Neural progenitor cell (in vitro differentiated cells): Measurements from ENCODE around the gene SBF2. TPM values are rescaled to one million over a fixed set of nuclear protein-coding genes. Genes with fewer than 3 reads are reported as not detected.

Experiments used
- DNase-seq: peaks from one replicate; pipeline ENCODE4 v3.0.0-alpha.2; 2016; ENCODE audit warnings: low spot score
- H2AFZ ChIP-seq: fragments of 200-600 bp; sonication (generic); replicated peaks from 2 replicates; pipeline ENCODE4 v1.6.1; 2016; ENCODE audit warnings: antibody characterized with exemption
- H3F3A ChIP-seq: fragments of 200-600 bp; sonication (generic); 2 replicates; pipeline ENCODE4 v1.6.1; 2016; ENCODE audit warnings: antibody characterized with exemption, low read depth
- H3K27ac ChIP-seq: fragments of 200-600 bp; sonication (generic); 2 replicates; pipeline ENCODE4 v1.5.1; 2016; ENCODE audit warnings: mild to moderate bottlenecking
- H3K27me3 ChIP-seq: fragments of 200-600 bp; sonication (generic); 2 replicates; pipeline ENCODE4 v1.6.1; 2016; ENCODE audit warnings: mild to moderate bottlenecking, moderate library complexity
- H3K36me3 ChIP-seq: fragments of 200-600 bp; sonication (generic); 2 replicates; pipeline ENCODE4 v1.5.1; 2016
- H3K4me1 ChIP-seq: fragments of 200-600 bp; sonication (generic); 2 replicates; pipeline ENCODE4 v1.6.1; 2016; ENCODE audit warnings: mixed run types
- H3K4me2 ChIP-seq: fragments of 200-600 bp; sonication (generic); 2 replicates; pipeline ENCODE4 v1.6.1; 2016
- H3K4me3 ChIP-seq: fragments of 200-600 bp; sonication (generic); 2 replicates; pipeline ENCODE4 v1.5.1; 2016
- H3K79me2 ChIP-seq: fragments of 200-600 bp; sonication (generic); 2 replicates; pipeline ENCODE4 v1.6.1; 2016; ENCODE audit warnings: low read depth
- H3K9ac ChIP-seq: fragments of 200-600 bp; sonication (generic); 2 replicates; pipeline ENCODE4 v1.6.1; 2016
- H3K9me3 ChIP-seq: fragments of 200-600 bp; sonication (generic); 2 replicates; pipeline ENCODE4 v1.5.1; 2016; ENCODE audit warnings: low read depth
- H4K20me1 ChIP-seq: fragments of 200-600 bp; sonication (generic); 2 replicates; pipeline ENCODE4 v1.6.1; 2016; ENCODE audit warnings: low read depth
- H3K27ac Mint-ChIP-seq: 3 replicates; pipeline ENCODE4 v1.8.0; 2021; ENCODE audit warnings: mixed read lengths
- H3K27me3 Mint-ChIP-seq: 2 replicates; pipeline ENCODE4 v1.8.0; 2022; ENCODE audit warnings: low read depth, mild to moderate bottlenecking, inconsistent platforms, moderate library complexity, mixed read lengths; ENCODE audit not compliant: insufficient read depth
- H3K36me3 Mint-ChIP-seq: 3 replicates; pipeline ENCODE4 v1.8.0; 2021; ENCODE audit warnings: mixed read lengths
- H3K4me1 Mint-ChIP-seq: 3 replicates; pipeline ENCODE4 v1.8.0; 2021; ENCODE audit warnings: mixed read lengths
- H3K4me3 Mint-ChIP-seq: 3 replicates; pipeline ENCODE4 v1.8.0; 2021; ENCODE audit warnings: mild to moderate bottlenecking, moderate library complexity, mixed read lengths
- H3K9me3 Mint-ChIP-seq: 3 replicates; pipeline ENCODE4 v1.8.0; 2020; ENCODE audit warnings: mixed read lengths
- EZH2 ChIP-seq: fragments of 200-600 bp; sonication (generic); IDR thresholded peaks from 2 replicates; pipeline ENCODE4 v1.6.1; 2017; ENCODE audit warnings: antibody characterized with exemption, mild to moderate bottlenecking, moderate library complexity
- EZH2phosphoT487 ChIP-seq: fragments of 200-600 bp; sonication (generic); IDR thresholded peaks from 2 replicates; pipeline ENCODE4 v1.6.1; 2017; ENCODE audit warnings: antibody characterized with exemption
- total RNA-seq: library from RNA; depleted of rRNA; stranded (reverse); fragments of >200 nt; gene quantifications from 2 replicates; pipeline ENCODE4 v1.2.3, GENCODE V29; 2015; ENCODE audit warnings: low replicate concordance
- TF ChIP-seq, protein P1 (sequence below): fragments of 200-600 bp; sonication (generic); IDR thresholded peaks from 2 replicates; pipeline ENCODE4 v1.5.1; 2017; ENCODE audit warnings: antibody characterized with exemption, mild to moderate bottlenecking

The SBF2 gene
- total RNA-seq, 1 donor from 2014 or later: 48.2 TPM

DNA sequence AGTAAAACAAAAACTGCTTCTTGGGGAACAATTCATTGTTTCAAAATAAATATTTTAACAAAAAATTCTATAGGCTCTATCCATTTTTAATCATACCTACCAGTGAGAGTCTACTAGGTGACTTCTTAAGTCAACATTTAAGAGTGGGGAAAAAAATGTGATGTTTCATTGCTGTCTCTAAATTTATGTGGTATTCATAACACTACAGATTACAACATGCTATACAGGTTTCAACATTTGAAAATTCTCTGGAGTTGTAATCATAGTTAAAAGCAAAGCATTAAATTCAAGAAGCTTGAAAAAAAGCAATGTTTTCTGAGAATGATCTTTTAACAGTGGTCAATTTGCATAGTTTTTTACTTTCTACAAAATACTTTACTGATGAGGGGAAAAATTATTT, 18.3 kb downstream of the SBF2 start:
- Mint-ChIP-seq H3K4me1 (peaks cover 6% of the 10 kb centered on the region), H3K4me3 (no peak overlapping the region), H3K27me3 (peaks cover 3% of the 10 kb centered on the region), H3K27ac (no peak overlapping the region), H3K36me3 (peaks cover 4% of the 10 kb centered on the region), H3K9me3 (peaks cover 6% of the 10 kb centered on the region)
- Histone ChIP-seq H3K4me3 (no peak overlapping the region), H3K36me3 (no peaks in the 10 kb centered on the region), H3K79me2 (peaks cover 2% of the 10 kb centered on the region), H3K27me3 (no peaks in the 10 kb centered on the region), H3K27ac (no peak overlapping the region), H3K9ac (no peak overlapping the region), H3K9me3 (no peaks in the 10 kb centered on the region), H3K4me2 (no peak overlapping the region), H3F3A (no peaks in the 10 kb centered on the region), H3K4me1 (peaks cover 21% of the 10 kb centered on the region), H2AFZ (no peak overlapping the region), H4K20me1 (no peaks in the 10 kb centered on the region)
- DNase-seq: no peak
- TF ChIP-seq EZH2phosphoT487 (no peak), EZH2 (no peak)
- TF ChIP-seq, protein P1, sequence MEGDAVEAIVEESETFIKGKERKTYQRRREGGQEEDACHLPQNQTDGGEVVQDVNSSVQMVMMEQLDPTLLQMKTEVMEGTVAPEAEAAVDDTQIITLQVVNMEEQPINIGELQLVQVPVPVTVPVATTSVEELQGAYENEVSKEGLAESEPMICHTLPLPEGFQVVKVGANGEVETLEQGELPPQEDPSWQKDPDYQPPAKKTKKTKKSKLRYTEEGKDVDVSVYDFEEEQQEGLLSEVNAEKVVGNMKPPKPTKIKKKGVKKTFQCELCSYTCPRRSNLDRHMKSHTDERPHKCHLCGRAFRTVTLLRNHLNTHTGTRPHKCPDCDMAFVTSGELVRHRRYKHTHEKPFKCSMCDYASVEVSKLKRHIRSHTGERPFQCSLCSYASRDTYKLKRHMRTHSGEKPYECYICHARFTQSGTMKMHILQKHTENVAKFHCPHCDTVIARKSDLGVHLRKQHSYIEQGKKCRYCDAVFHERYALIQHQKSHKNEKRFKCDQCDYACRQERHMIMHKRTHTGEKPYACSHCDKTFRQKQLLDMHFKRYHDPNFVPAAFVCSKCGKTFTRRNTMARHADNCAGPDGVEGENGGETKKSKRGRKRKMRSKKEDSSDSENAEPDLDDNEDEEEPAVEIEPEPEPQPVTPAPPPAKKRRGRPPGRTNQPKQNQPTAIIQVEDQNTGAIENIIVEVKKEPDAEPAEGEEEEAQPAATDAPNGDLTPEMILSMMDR: no peak

DNA sequence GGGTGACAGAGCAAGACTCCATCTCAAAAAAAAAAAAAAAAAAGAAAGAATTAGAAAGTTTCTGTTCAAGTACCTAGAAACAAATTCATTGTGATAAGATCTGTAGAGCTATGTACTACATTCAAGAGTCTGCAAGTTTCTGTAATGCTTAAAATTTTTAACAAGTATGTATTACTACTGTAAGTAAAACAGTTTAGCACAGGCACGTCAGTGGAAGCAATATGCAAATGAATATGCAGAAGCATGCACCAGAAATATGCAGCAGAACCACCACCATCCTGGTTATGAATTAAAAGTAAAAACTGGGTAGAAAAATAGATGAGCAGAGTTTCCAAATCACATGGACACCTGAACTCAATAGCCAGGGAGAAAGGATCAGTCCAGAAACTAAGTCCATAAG, 19.3 kb downstream of the SBF2 start:
- Mint-ChIP-seq H3K4me3 (no peak overlapping the region), H3K4me1 (peaks cover 6% of the 10 kb centered on the region), H3K36me3 (no peaks in the 10 kb centered on the region), H3K27ac (no peak overlapping the region), H3K9me3 (peaks cover 2% of the 10 kb centered on the region), H3K27me3 (peaks cover 3% of the 10 kb centered on the region)
- H3K9me3 ChIP-seq: no peaks in the 10 kb centered on the region
- H3F3A ChIP-seq: no peaks in the 10 kb centered on the region
- no peak overlapping the region for H2AFZ ChIP-seq
- DNase-seq: no peak
- H3K4me2 ChIP-seq: no peak overlapping the region
- no peaks in the 10 kb centered on the region for H3K36me3 ChIP-seq
- no peak overlapping the region for H3K9ac ChIP-seq
- H3K27me3 ChIP-seq: no peaks in the 10 kb centered on the region
- no peak overlapping the region for H3K4me3 ChIP-seq
- H4K20me1 ChIP-seq: no peaks in the 10 kb centered on the region
- peaks cover 21% of the 10 kb centered on the region for H3K4me1 ChIP-seq
- H3K79me2 ChIP-seq: peaks cover 2% of the 10 kb centered on the region
- TF ChIP-seq, protein P1: no peak
- TF ChIP-seq EZH2phosphoT487 (no peak), EZH2 (no peak)
- peak overlapping the region; percentile 3 for H3K27ac ChIP-seq

DNA sequence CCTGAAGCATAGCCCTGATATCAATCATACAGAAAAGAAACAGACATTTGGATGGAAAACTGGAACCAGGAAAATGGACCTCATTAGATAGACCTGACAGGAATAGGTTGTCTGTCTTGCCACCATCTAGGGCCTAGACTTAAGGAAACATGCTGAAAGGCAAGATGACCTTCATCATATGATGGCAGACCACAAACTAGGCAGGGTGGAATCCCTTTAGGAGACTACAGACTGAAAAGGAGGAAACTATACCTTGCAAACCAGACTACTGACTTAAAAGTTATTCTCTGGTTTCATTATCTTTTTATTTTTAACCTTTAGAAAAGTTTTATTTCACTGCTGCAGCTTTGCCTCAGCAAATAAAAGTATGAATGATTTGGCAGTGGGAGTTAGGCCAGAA, 20.3 kb downstream of the SBF2 start:
- Histone ChIP-seq H3K27me3 (no peaks in the 10 kb centered on the region), H3K4me2 (no peak overlapping the region), H3K4me3 (no peak overlapping the region), H3K9ac (no peak overlapping the region), H4K20me1 (no peaks in the 10 kb centered on the region), H3F3A (no peaks in the 10 kb centered on the region), H3K27ac (no peak overlapping the region), H3K4me1 (peaks cover 21% of the 10 kb centered on the region), H3K36me3 (no peaks in the 10 kb centered on the region), H3K79me2 (peaks cover 2% of the 10 kb centered on the region), H2AFZ (no peak overlapping the region), H3K9me3 (no peaks in the 10 kb centered on the region)
- Mint-ChIP-seq H3K4me3 (no peak overlapping the region), H3K27ac (no peak overlapping the region), H3K4me1 (peaks cover 6% of the 10 kb centered on the region), H3K36me3 (no peaks in the 10 kb centered on the region), H3K9me3 (no peaks in the 10 kb centered on the region), H3K27me3 (peaks cover 3% of the 10 kb centered on the region)
- TF ChIP-seq, protein P1: no peak
- no peak for TF ChIP-seq EZH2phosphoT487
- no peak for TF ChIP-seq EZH2
- DNase-seq: no peak
